GM21367 (cell line): ENCODE results near the gene KRT6B.
"Not testable (repeated sequence)": the region's sequence is repeated elsewhere in the genome, so short reads cannot be mapped to it uniquely, and the experiment has no call there.

Experiments used
- ATAC-seq: cut with Tn5 transposase; IDR thresholded peaks from one replicate; pipeline ENCODE4 v1.9.1; 2021; ENCODE audit not compliant: unreplicated experiment

The KRT6B gene

GRCh38 chr12:52452101-52452500, at the start of gene KRT6B:
KRT6B (minus strand) TSS chr12:52452146; CDS start chr12:52452078, 68 bp downstream.
- ATAC-seq, result no peak

- no peak for ATAC-seq
These were observed 49.5 kb upstream of the KRT6B start for GRCh38 chr12:52501490-52501889.

DNA sequence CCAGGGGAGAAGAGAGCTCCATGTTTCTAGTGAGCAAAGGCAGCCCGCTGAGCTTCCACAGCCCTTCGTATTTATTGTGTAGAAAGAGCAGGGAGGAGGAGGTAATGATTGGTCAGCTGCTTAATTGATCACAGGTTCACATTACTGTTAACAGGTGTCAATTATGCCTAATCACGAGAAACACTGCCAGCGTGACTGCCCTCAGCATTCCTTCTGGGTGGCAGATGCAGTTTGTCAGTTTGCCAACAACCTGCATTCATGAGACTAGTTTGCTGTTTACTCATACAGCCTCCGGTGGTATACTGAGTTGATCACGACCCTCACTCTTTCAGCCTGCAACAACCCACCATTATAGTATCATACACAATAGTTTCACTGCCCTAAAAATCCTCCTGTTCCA, 48.6 kb upstream of the KRT6B start:
- not testable (repeated sequence) for ATAC-seq

DNA sequence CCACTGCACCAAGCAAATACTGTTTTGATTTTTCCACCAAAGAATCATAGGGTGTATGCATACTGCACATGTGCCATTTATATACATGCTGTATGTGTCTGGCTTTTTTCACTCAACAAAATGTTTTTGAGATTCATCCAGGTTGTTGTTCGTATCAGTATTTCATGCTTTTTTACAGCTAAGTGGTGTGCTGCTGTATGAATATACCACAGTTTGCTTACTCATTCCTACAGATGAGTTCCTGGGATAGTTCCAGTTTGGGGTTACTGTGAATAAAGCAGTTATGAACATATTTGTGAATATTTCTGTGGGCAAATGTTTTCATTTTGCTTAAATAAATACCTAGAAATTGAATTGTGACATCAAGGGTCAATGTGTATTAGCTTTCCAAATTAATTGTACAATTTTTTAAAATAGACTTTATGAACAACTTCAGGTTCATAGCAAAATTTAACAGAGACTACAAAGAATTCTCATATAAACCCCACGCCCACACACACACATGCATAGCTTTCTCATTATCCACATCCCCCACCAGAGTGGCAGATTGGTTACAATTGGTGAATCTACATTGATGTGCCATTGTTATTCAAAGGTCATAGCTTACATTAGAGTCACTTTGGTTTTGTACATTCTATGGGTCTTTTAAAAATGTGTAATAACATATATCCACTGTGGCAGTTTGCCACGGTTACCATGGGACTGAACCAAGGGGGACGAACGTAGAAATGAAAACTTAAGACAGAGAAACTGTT, 48.0 kb upstream of the KRT6B start:
- ATAC-seq, result no peak

- ATAC-seq, result no peak
These were observed 47.0 kb upstream of the KRT6B start for GRCh38 chr12:52498946-52499345.

DNA sequence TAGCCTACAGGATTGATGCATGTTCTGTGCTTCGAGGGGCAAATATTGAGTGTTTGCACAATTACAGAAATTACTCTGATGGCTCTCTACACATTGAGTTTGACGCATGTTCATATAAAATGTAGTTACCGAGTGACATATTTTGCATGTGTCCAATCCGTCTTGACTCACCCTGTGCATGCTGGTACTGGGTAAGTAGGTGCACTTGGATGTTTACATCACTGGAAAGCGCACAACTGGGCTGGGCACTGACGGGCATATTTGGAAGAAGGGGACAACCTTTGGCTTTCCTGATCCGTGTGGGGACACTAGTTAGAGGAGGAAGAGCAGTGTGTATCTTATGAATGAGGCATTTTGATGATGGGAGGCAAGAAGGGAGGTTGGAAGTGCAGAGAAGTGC, 46.0 kb upstream of the KRT6B start:
- ATAC-seq, result no peak

- ATAC-seq, result no peak
These were observed 44.7 kb upstream of the KRT6B start for GRCh38 chr12:52496590-52497071.

- no peak for ATAC-seq
These were observed 44.1 kb upstream of the KRT6B start for GRCh38 chr12:52496054-52496453.

DNA sequence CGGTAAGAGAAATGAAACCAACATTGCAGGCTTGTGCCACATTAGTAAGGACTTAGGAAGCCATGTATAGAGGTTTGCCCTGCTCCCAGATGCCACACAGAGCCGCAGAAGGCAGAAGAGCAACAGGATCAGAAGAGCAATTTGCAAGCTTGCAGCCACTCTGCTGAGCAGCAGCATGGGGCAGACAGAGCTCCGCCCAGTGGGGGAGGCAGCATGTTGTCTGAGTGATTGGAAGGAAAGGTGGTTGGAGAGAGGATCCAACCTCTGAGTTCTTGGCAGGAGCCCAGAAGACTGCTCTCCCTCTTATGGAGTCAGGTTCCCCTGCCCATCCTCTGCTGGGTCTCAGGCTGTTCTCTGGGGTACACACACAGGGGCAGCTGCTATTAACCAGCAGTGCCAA, 43.4 kb upstream of the KRT6B start:
- ATAC-seq, result no peak

DNA sequence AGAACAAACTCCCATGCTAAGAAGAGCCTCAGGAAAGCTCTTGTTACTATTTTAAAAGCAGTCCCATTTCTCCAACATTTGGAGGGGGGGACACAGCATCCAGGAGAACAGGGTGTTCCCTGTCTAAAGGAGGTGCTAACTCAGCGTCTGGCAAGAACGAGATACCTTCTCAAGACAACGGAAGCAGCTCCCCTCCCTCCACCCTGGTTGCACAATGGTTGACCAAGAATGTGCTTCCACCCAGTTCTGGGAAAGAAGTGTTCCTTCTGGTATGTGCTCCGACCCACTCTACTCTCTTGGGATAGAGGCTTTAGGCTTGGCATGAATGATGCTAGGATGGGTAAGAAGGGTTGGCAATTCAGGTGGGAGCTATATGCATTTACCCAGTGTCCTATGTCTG, 42.6 kb upstream of the KRT6B start:
- ATAC-seq, result no peak

DNA sequence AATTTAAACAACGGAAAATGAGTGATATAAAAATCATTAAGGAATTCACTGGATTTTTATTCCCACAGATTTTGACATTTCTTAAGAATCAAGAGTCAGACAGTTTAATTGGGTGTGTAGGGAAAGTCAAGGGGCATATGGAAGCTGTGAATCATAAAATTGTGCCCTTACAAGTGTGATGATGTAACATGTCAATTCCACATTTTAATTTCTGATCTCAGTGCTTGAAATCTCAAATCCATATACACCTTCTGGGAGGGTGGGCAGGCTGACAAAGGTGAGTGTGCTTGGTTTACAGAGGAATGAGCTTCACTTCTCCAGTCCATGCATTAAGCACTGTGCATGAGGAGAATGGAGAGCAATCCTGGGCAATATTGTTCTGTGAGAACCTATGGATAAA, 42.2 kb upstream of the KRT6B start:
- ATAC-seq, result no peak

GRCh38 chr12:52493172-52493571, 41.2 kb upstream of the KRT6B start, which contains the start of gene KRT6A:
KRT6A (minus strand) TSS chr12:52493257; CDS start chr12:52493188, 69 bp downstream.
- no peak for ATAC-seq

DNA sequence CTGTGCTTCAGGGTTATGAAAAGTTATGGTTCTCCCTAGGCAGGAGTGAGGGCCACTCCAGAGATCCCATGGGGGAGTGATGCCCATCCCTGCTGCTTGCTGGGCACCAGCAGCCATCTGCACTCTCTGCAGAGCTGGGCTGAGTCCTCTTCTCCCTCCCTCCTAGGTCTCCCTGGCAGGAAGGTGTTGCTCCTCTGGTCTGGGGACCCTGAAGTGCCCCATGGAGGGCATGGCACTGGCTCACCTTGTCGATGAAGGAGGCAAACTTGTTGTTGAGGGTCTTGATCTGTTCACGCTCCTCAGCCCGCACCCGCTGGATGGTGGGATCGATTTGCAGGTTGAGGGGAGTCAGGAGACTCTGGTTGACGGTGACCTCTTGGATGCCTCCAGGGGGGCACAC, 40.5 kb upstream of the KRT6B start:
- ATAC-seq, result not testable (repeated sequence)

GRCh38 chr12:52491495-52491894, 39.5 kb upstream of the KRT6B start:
- not testable (repeated sequence) for ATAC-seq

GRCh38 chr12:52488736-52489135, 36.8 kb upstream of the KRT6B start:
- ATAC-seq, result no peak

DNA sequence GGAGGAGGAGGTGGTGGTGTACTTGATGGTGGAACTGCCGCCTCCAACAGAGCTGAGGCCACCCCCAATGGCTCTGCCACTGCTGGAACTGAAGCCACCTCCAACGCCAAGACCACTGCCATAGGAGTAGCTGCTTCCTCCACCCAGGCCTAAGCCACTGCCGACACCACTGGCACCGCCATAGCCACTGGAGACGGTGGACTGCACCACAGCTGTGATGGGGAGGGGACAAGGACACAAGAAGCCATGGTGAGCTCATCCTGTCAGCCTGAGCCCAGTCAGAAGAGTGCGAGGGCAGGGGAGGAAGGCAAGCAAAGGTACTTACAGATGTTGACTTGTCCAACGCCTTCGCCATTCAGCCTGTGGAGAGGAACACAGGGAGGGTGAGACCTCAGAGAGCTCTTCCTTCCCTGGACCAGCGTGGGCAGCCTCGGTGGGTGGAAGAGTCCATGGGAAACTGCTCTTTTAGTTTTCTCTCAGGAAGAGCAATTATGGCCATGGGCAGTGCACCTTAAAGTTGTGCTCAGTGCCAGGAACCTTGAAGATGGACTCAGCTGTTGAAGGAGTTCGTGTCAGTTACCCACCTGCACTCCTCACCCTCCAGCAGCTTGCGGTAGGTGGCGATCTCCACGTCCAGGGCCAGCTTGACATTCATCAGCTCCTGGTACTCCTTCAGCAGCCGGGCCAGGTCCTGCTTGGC, 35.9 kb upstream of the KRT6B start:
- not testable (repeated sequence) for ATAC-seq

- ATAC-seq, result no peak
These were observed 35.3 kb upstream of the KRT6B start for GRCh38 chr12:52487211-52487610.

- no peak for ATAC-seq
These were observed 34.5 kb upstream of the KRT6B start for GRCh38 chr12:52486166-52487105.

GRCh38 chr12:52480073-52480472, 28.1 kb upstream of the KRT6B start:
- ATAC-seq, result no peak

- no peak for ATAC-seq
These were observed 25.7 kb upstream of the KRT6B start for GRCh38 chr12:52477651-52478050.

DNA sequence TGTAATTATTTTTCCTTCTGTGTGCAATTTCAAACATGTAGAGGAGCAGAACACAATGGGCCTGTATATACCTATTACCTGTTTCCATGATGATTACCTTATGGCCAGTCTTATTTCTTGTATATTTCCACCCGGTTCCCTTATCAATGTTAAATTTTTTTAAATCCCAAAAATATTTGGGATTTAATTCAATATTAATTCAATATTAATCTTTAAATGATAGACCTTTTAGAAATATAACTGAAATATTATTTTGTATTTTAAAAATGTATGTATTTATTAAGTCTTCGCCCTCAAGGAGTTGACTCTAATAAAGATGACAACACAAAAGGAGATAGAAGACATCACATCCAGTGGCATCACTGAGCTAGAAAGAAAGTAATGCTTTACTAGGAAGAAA, 22.3 kb upstream of the KRT6B start:
- no peak for ATAC-seq
